ENCODE measurements around the gene GRM1.

GRCh38 chr6:146269482-146269881, 240.6 kb downstream of the GRM1 start:
- no peak for TF ChIP-seq CTCF (conservative IDR thresholded peaks at IDR 0.05)
- TF ChIP-seq ZFX (IDR thresholded peaks at IDR 0.05), result no peak

Data from C4-2B (cell line).